BE2C (cell line): ENCODE data around the gene SEC61A1.

ENCODE experiments used
- DNase-seq: peaks from one replicate; pipeline ENCODE4 v3.0.0-alpha.2; 2020
- H3K27me3 ChIP-seq: fragments of 250-450 bp; sonication (Bioruptor Pico); 2 replicates; pipeline ENCODE4 v1.5.1; 2020; ENCODE audit warnings: mild to moderate bottlenecking
- H3K36me3 ChIP-seq: fragments of 250-450 bp; sonication (Bioruptor Pico); 2 replicates; pipeline ENCODE4 v1.5.1; 2020; ENCODE audit warnings: mild to moderate bottlenecking
- H3K4me1 ChIP-seq: fragments of 250-450 bp; sonication (Bioruptor Pico); 2 replicates; pipeline ENCODE4 v1.5.1; 2020
- H3K4me3 ChIP-seq: 2 replicates; pipeline ENCODE4 v1.5.1; 2011; ENCODE audit warnings: low read depth, low read length
- H3K9me3 ChIP-seq: fragments of 250-450 bp; sonication (Bioruptor Pico); 2 replicates; pipeline ENCODE4 v1.5.1; 2020
- TF ChIP-seq, protein P1 (sequence below): IDR thresholded peaks from 2 replicates; pipeline ENCODE4 v1.5.1; 2012; ENCODE audit warnings: mild to moderate bottlenecking, low read depth, low read length

The SEC61A1 gene

DNA sequence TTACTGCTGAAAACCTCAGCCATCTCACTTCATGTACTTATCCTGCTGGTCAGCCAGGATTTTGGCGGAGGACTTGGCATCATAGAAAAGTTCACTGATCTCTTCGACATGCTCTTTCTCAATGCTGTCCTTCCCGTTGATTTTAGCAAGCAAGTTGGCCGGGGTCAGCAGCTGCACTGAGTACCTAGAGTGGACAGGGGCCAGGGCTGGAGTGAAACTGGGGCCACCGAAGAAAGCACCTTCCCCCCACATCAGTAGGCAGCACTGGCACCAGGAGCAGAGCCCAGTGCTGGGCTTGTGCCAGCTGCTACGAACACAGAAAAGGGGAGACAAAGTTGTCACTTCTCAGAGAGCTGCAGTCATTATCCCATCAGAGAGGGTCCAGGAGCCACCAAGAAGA is 29.0 kb downstream of the SEC61A1 start:
- no peak for DNase-seq
- Histone ChIP-seq H3K36me3 (peaks cover 69% of the 10 kb centered on the region), H3K4me3 (no peak overlapping the region), H3K4me1 (peaks cover 9% of the 10 kb centered on the region; the same call in 1 of the 2 replicates), H3K9me3 (no peaks in the 10 kb centered on the region), H3K27me3 (no peaks in the 10 kb centered on the region)
- TF ChIP-seq, protein P1, sequence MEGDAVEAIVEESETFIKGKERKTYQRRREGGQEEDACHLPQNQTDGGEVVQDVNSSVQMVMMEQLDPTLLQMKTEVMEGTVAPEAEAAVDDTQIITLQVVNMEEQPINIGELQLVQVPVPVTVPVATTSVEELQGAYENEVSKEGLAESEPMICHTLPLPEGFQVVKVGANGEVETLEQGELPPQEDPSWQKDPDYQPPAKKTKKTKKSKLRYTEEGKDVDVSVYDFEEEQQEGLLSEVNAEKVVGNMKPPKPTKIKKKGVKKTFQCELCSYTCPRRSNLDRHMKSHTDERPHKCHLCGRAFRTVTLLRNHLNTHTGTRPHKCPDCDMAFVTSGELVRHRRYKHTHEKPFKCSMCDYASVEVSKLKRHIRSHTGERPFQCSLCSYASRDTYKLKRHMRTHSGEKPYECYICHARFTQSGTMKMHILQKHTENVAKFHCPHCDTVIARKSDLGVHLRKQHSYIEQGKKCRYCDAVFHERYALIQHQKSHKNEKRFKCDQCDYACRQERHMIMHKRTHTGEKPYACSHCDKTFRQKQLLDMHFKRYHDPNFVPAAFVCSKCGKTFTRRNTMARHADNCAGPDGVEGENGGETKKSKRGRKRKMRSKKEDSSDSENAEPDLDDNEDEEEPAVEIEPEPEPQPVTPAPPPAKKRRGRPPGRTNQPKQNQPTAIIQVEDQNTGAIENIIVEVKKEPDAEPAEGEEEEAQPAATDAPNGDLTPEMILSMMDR: no peak

DNA sequence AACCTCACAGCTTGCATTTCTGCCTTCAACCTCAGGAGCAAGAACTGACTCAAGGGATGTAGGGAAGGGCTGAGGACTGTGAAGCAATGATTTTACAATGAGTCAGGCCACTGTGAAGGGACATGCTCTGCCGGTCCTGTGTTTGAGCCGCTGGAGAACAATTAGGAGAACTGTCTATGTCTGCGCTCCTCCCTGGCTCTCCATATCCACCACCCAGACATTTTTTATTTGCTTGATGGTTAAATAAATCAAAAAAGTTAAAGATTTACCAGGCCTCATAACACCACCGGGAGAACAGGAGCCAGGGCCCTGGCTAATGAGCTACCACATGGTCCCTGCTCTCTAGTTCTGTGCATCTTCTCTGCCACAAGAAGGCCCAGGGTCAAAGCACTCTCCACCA is 29.6 kb downstream of the SEC61A1 start:
- Histone ChIP-seq H3K9me3 (no peaks in the 10 kb centered on the region), H3K4me3 (no peak overlapping the region), H3K27me3 (no peaks in the 10 kb centered on the region), H3K36me3 (peaks cover 71% of the 10 kb centered on the region), H3K4me1 (peaks cover 9% of the 10 kb centered on the region; the same call in 1 of the 2 replicates)
- TF ChIP-seq, protein P1: no peak
- DNase-seq: no peak

DNA sequence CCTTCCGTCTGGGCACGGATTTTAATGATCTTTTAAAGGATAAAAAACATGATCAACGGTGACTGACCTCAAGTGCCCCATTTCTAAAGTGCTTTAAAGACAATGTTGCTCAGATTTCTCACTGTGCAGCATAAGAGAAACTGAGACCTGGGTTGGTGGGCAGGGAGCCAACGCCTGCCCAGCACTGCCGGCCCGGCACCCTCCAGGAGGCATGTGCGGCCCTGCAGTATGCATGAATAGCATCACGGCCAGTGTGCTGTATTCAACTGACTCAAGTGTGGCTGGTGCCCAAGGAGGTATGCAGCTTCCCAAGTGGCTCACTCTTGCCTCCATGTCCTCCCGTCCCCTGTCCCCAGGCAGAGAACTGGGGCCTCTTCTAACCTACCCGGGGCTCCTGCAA is 30.3 kb downstream of the SEC61A1 start:
- Histone ChIP-seq H3K36me3 (peaks cover 78% of the 10 kb centered on the region), H3K4me1 (peaks cover 6% of the 10 kb centered on the region; the same call in 1 of the 2 replicates), H3K9me3 (no peaks in the 10 kb centered on the region)

GRCh38 chr3:128083396-128083795 is 31.2 kb downstream of the SEC61A1 start:
- TF ChIP-seq, protein P1: no peak
- no peak overlapping the region for H3K4me3 ChIP-seq
- DNase-seq: no peak
- H3K27me3 ChIP-seq: no peaks in the 10 kb centered on the region
- H3K9me3 ChIP-seq: no peaks in the 10 kb centered on the region
- peaks cover 81% of the 10 kb centered on the region for H3K36me3 ChIP-seq
- H3K4me1 ChIP-seq: peaks cover 5% of the 10 kb centered on the region; the same call in 1 of the 2 replicates

More for the DNA sequence above, 30.3 kb downstream of the SEC61A1 start:
- H3K4me3 ChIP-seq: no peak overlapping the region
- TF ChIP-seq, protein P1: no peak
- H3K27me3 ChIP-seq: no peaks in the 10 kb centered on the region
- DNase-seq: no peak

- TF ChIP-seq, protein P1: no peak
- no peak overlapping the region for H3K4me3 ChIP-seq
- no peaks in the 10 kb centered on the region for H3K27me3 ChIP-seq
- DNase-seq: no peak
- H3K36me3 ChIP-seq: peaks cover 81% of the 10 kb centered on the region
- H3K9me3 ChIP-seq: no peaks in the 10 kb centered on the region
- H3K4me1 ChIP-seq: peaks cover 4% of the 10 kb centered on the region; the same call in 1 of the 2 replicates
These were observed 31.9 kb downstream of the SEC61A1 start for GRCh38 chr3:128083980-128084674.

DNA sequence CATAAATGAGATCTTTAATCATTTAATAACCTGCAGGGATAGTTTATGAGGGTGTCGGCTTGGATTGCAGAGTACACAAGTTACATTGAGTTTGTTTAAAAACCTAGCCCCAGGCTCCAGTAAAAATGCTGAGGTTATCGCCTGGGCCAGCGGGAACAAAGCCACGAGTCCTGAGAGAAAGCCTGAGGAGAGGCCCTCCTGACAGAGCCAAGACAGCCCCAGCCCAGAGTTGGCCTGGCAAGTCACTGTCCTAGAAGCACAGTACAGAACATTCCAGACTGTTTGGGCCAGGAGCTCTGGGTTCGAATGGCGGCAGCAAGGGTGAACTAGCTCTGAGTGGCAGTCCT is 32.4 kb downstream of the SEC61A1 start:
- peaks cover 4% of the 10 kb centered on the region; the same call in 1 of the 2 replicates for H3K4me1 ChIP-seq
- H3K27me3 ChIP-seq: no peaks in the 10 kb centered on the region
- H3K36me3 ChIP-seq: peaks cover 80% of the 10 kb centered on the region
- H3K4me3 ChIP-seq: no peak overlapping the region
- no peak for DNase-seq
- TF ChIP-seq, protein P1: no peak
- no peaks in the 10 kb centered on the region for H3K9me3 ChIP-seq
